Endothelial cell (in vitro differentiated cells): Measurements from ENCODE around the gene SLC8A1. TPM values are rescaled to one million over a fixed set of nuclear protein-coding genes. Genes with fewer than 3 reads are reported as not detected.

Experiments
- DNase-seq: peaks from one replicate; pipeline ENCODE4 v3.0.0; 2021; ENCODE audit warnings: low spot score
- H3K27ac Mint-ChIP-seq: one replicate; pipeline ENCODE4 v1.8.0; 2021; ENCODE audit warnings: mixed read lengths, inconsistent platforms; ENCODE audit not compliant: unreplicated experiment
- H3K27me3 Mint-ChIP-seq: one replicate; pipeline ENCODE4 v1.8.0; 2021; ENCODE audit warnings: mild to moderate bottlenecking, moderate library complexity, mixed read lengths, inconsistent platforms; ENCODE audit not compliant: unreplicated experiment
- H3K36me3 Mint-ChIP-seq: one replicate; pipeline ENCODE4 v1.8.0; 2021; ENCODE audit warnings: mild to moderate bottlenecking, low read depth, mixed read lengths, inconsistent platforms; ENCODE audit not compliant: unreplicated experiment
- H3K4me1 Mint-ChIP-seq: one replicate; pipeline ENCODE4 v1.8.0; 2021; ENCODE audit warnings: mild to moderate bottlenecking, mixed read lengths, inconsistent platforms; ENCODE audit not compliant: unreplicated experiment
- H3K4me3 Mint-ChIP-seq: one replicate; pipeline ENCODE4 v1.8.0; 2021; ENCODE audit warnings: mild to moderate bottlenecking, mixed read lengths, inconsistent platforms; ENCODE audit not compliant: unreplicated experiment
- H3K9me3 Mint-ChIP-seq: one replicate; pipeline ENCODE4 v1.8.0; 2021; ENCODE audit warnings: mixed read lengths, inconsistent platforms; ENCODE audit not compliant: unreplicated experiment
- CTCF ChIP-seq: fragments of 200-600 bp; sonication (generic); IDR thresholded peaks from one replicate; pipeline ENCODE4 v1.5.0; 2021; ENCODE audit warnings: antibody characterized with exemption; ENCODE audit not compliant: unreplicated experiment
- total RNA-seq: library from RNA; stranded (reverse); fragmentation: NEBNext Ultra II Directional; extraction: Animal tissue kit (Norgen Biotek cat#: 25700); gene quantifications from one replicate; pipeline ENCODE4 v1.2.1, GENCODE V29; 2021; ENCODE audit not compliant: unreplicated experiment

Gene SLC8A1
- total RNA-seq, 1 donor from 2014 or later: 0.80 TPM

- Mint-ChIP-seq H3K36me3 (no peaks in the 10 kb centered on the region), H3K4me3 (no peak overlapping the region), H3K4me1 (no peaks in the 10 kb centered on the region), H3K27me3 (no peaks in the 10 kb centered on the region), H3K27ac (no peak overlapping the region), H3K9me3 (no peaks in the 10 kb centered on the region)
- TF ChIP-seq CTCF: no peak
- DNase-seq: no peak
Measured at GRCh38 chr2:40276076-40276475, 175.8 kb downstream of the SLC8A1 start.

- H3K27me3 Mint-ChIP-seq: no peaks in the 10 kb centered on the region
- DNase-seq: no peak
- H3K4me3 Mint-ChIP-seq: no peak overlapping the region
- H3K9me3 Mint-ChIP-seq: no peaks in the 10 kb centered on the region
- no peaks in the 10 kb centered on the region for H3K4me1 Mint-ChIP-seq
- no peak for TF ChIP-seq CTCF
- H3K27ac Mint-ChIP-seq: no peak overlapping the region
- no peaks in the 10 kb centered on the region for H3K36me3 Mint-ChIP-seq
Measured at GRCh38 chr2:40274270-40274669, 177.6 kb downstream of the SLC8A1 start.

GRCh38 chr2:40273734-40274182 is 178.1 kb downstream of the SLC8A1 start:
- Mint-ChIP-seq H3K4me1 (no peaks in the 10 kb centered on the region), H3K4me3 (no peak overlapping the region), H3K27ac (no peak overlapping the region), H3K27me3 (no peaks in the 10 kb centered on the region), H3K9me3 (no peaks in the 10 kb centered on the region), H3K36me3 (no peaks in the 10 kb centered on the region)
- DNase-seq: no peak
- no peak for TF ChIP-seq CTCF

DNA sequence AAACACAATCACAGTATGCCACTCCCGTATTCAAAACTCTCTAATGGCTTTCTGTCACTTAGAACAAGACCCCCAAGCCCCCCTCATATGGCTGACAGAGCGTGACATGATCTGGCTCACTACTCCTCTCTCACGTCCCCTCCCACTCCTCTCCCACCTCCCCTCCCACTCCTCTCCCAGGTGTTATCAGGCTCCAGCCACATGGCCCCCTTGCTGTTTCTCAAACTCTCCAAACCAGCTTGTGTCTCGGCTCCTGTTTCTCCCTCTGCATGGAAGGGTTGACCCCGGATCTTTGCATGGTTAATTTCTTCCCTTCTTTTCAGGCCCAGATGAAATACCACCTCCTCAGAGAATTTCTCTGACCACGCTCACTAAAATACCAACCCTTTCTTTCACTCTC is 180.8 kb downstream of the SLC8A1 start:
- H3K4me1 Mint-ChIP-seq: no peaks in the 10 kb centered on the region
- no peak overlapping the region for H3K27ac Mint-ChIP-seq
- no peak for DNase-seq
- no peaks in the 10 kb centered on the region for H3K9me3 Mint-ChIP-seq
- no peak for TF ChIP-seq CTCF
- no peaks in the 10 kb centered on the region for H3K36me3 Mint-ChIP-seq
- no peaks in the 10 kb centered on the region for H3K27me3 Mint-ChIP-seq
- H3K4me3 Mint-ChIP-seq: no peak overlapping the region

GRCh38 chr2:40270372-40270771 is 181.5 kb downstream of the SLC8A1 start:
- no peak for DNase-seq
- no peak for TF ChIP-seq CTCF
- Mint-ChIP-seq H3K36me3 (no peaks in the 10 kb centered on the region), H3K27me3 (no peaks in the 10 kb centered on the region), H3K27ac (no peak overlapping the region), H3K4me3 (no peak overlapping the region), H3K9me3 (no peaks in the 10 kb centered on the region), H3K4me1 (no peaks in the 10 kb centered on the region)
